Measurements from ENCODE around the gene PRIM2. TPM values are rescaled to one million over a fixed set of nuclear protein-coding genes. Genes with fewer than 3 reads are reported as not detected.

The PRIM2 gene
- total and polyA plus RNA-seq, 9 of the 15 experiments (the other 6 are each of a cell fraction or from before 2014, with no cell fraction given), result 19.8 to 57.5 (median 33.4) TPM

GRCh38 chr6:57313711-57314471 is 3.5 kb upstream of the PRIM2 start (continued):
- TF ChIP-seq SFPQ (IDR thresholded peaks at IDR 0.05; ENCODE audit: low read depth, low read length) (no peak), SIN3A (IDR thresholded peaks at IDR 0.05; ENCODE audit: borderline replicate concordance in 2 of 2, control insufficient read depth in 1 of 2, low read depth in 2 of 2, low read length in 2 of 2) (no peak)

DNA sequence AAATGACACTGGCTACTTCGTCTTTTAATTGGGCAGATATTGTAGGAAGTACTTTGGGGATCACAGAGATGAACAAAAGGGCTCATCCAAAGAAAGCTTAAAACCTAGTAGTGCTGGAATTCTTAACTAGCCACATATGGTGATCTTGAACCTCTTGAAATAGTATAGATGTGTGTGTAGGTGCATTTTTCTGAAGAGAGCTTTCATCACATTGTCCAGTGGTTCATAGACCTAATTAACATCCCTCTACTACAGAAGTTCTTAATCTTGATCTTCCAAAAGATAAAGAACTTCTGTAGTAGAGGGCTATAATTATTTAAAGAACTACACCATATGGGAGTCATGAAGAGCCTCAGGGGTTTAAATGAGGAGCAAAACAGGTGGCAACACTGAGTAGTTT is 2.3 kb upstream of the PRIM2 start:
- intact Hi-C loops (cut with micrococcal nuclease), result loop anchor here (1.0 to 10.0 kb wide), 4 partner anchors 301 to 950 kb away; no protein-coding TSS in a partner anchor
- ChIA-PET CTCF (ENCODE audit: low intra/inter-chr PET ratio) (interaction anchor here (2.8 to 3.6 kb wide), 3 partner anchors 125 to 413 kb away, joined by 15 to 50 read pairs (median 26); no protein-coding TSS in a partner anchor), POLR2A (no interaction called here)
- H3K4me2 ChIP-seq (ENCODE audit: insufficient read depth, low read length), result no peak overlapping the region
- H3K4me3 ChIP-seq, result no peak overlapping the region
- no peak for ATAC-seq
- H4K20me1 ChIP-seq (replicated peaks; ENCODE audit: control insufficient read depth, insufficient read depth, low read length), result no peaks in the 10 kb centered on the region
- peaks cover 0 to 2% of the 10 kb centered on the region in 2 experiments; a peak in 2 of 5 replicates for H3K4me1 ChIP-seq (replicated peaks in 1 of 2; ENCODE audit: control insufficient read depth in 2 of 2, insufficient read depth in 2 of 2, low read length in 2 of 2)
- FAIRE-seq, result no peak
- H3K27ac ChIP-seq (ENCODE audit: extremely low read depth, low read depth, low read length), result no peak overlapping the region
- H3K9ac ChIP-seq (ENCODE audit: insufficient read depth in 1 of 2, low read depth in 2 of 2, low read length in 2 of 2), result no peak overlapping the region
- no peak overlapping the region for H2AFZ ChIP-seq (ENCODE audit: low read depth, low read length)
- no TSS peak for BruUV-seq (replicated peaks)
- DNase-seq (ENCODE audit: extremely low read depth in 1 of 4, low spot score in 3 of 4), result no peak
- in situ Hi-C loops (cut with MboI), result loop anchor here (5.0 to 25.0 kb wide), 3 partner anchors 130 to 953 kb away; no protein-coding TSS in a partner anchor
- 18% methylated on average over 1 of the region's 1 CpG for WGBS (ENCODE audit: insufficient coverage, low coverage, missing lambda C conversion rate)
- no peaks in the 10 kb centered on the region for H3K9me3 ChIP-seq (replicated peaks; ENCODE audit: control insufficient read depth, insufficient read depth, low read depth, low read length)
- peaks cover 22% of the 10 kb centered on the region for H3K79me2 ChIP-seq (ENCODE audit: control insufficient read depth, insufficient read depth, low read length)
- H3K9me1 ChIP-seq (ENCODE audit: control insufficient read depth, insufficient read depth, low read length), result no peaks in the 10 kb centered on the region
- H3K27me3 ChIP-seq (ENCODE audit: control insufficient read depth in 2 of 2, insufficient read depth in 2 of 2, low read length in 2 of 2), result no peaks in the 10 kb centered on the region
- peaks cover 17% of the 10 kb centered on the region for H3K36me3 ChIP-seq (ENCODE audit: control insufficient read depth, insufficient read depth, low read length)
- TF ChIP-seq SMAD1 (IDR thresholded peaks at IDR 0.05; ENCODE audit: low read depth, low read length, partially characterized antibody) (no peak), ETV5 (CRISPR knock-in tag; IDR thresholded peaks at IDR 0.05; ENCODE audit: low read depth) (no peak), BRF1 (IDR thresholded peaks at IDR 0.05; ENCODE audit: borderline replicate concordance, extremely low read depth, insufficient read length) (no peak), GTF2B (IDR thresholded peaks at IDR 0.05; ENCODE audit: extremely low read depth, insufficient read length) (no peak), SREBF1 (IDR thresholded peaks at IDR 0.05; ENCODE audit: borderline replicate concordance, low read depth, low read length) (no peak), ZNF511 (CRISPR knock-in tag; IDR thresholded peaks at IDR 0.05) (no peak), SRSF7 (optimal IDR thresholded peaks at IDR 0.05; ENCODE audit: low read depth, low read length) (no peak), NFE2 (IDR thresholded peaks at IDR 0.05; ENCODE audit: low read depth) (no peak), ASH1L (IDR thresholded peaks at IDR 0.05; ENCODE audit: borderline replicate concordance, low read depth, partially characterized antibody) (no peak)
- TF ChIP-seq, protein P1, sequence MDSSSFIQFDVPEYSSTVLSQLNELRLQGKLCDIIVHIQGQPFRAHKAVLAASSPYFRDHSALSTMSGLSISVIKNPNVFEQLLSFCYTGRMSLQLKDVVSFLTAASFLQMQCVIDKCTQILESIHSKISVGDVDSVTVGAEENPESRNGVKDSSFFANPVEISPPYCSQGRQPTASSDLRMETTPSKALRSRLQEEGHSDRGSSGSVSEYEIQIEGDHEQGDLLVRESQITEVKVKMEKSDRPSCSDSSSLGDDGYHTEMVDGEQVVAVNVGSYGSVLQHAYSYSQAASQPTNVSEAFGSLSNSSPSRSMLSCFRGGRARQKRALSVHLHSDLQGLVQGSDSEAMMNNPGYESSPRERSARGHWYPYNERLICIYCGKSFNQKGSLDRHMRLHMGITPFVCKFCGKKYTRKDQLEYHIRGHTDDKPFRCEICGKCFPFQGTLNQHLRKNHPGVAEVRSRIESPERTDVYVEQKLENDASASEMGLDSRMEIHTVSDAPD (CRISPR knock-in tag; IDR thresholded peaks at IDR 0.05), result no peak
